Right lobe of liver (tissue), 6 donors: ENCODE data around the gene RAB31. TPM values are rescaled to one million over a fixed set of nuclear protein-coding genes. Genes with fewer than 3 reads are reported as not detected.
A peak's percentile ranks its signal among the peaks of the same experiment; 100 is the strongest.

Source experiments
- ATAC-seq, 4 donors: fragments of 200-7000 bp; cut with Tn5 transposase; one replicate each; pipeline ENCODE4 v1.9.1; 2020; ENCODE audit warnings: mild to moderate bottlenecking in 4 of 4, moderate library complexity in 4 of 4
- DNase-seq, 3 donors: peaks; one replicate each; pipeline ENCODE4 v3.0.0-alpha.2; 2020
- H3K27ac ChIP-seq, 3 donors: fragments of 200-600 bp; one replicate each; pipeline ENCODE4 v1.8.0; 2022
- H3K27me3 ChIP-seq, 2 donors: fragments of 200-600 bp; one replicate each; pipeline ENCODE4 v1.8.0; 2022
- H3K36me3 ChIP-seq, 4 donors: fragments of 200-600 bp; sonication (generic) in 1 of 4; one replicate each; pipeline versions ENCODE4 v1.5.1 to v1.8.0; 2017 to 2022; ENCODE audit warnings: control low read depth in 1 of 4
- H3K4me1 ChIP-seq, 4 donors: fragments of 200-600 bp; sonication (generic) in 1 of 4; one replicate each; pipeline versions ENCODE4 v1.5.1 to v1.8.0; 2017 to 2022; ENCODE audit warnings: control low read depth in 1 of 4
- H3K4me3 ChIP-seq, 3 donors: fragments of 200-600 bp; one replicate each; pipeline ENCODE4 v1.8.0; 2022
- H3K9me3 ChIP-seq, 4 donors: fragments of 200-600 bp; sonication (generic) in 1 of 4; one replicate each; pipeline versions ENCODE4 v1.5.1 to v1.8.0; 2017 to 2022; ENCODE audit warnings: control low read depth in 1 of 4
- CTCF ChIP-seq, 4 donors: fragments of 200-600 bp in 3 of 4; fragments of 450-650 bp in 1 of 4; IDR thresholded peaks; one replicate each; pipeline versions ENCODE4 v1.5.1 to v1.8.0; 2016 to 2022; ENCODE audit warnings: antibody characterized with exemption in 4 of 4, mild to moderate bottlenecking in 2 of 4
- POLR2A ChIP-seq: fragments of 450-650 bp; IDR thresholded peaks from one replicate; pipeline ENCODE4 v1.6.1; 2017; ENCODE audit warnings: antibody characterized with exemption, mild to moderate bottlenecking
- WGBS: methylation state at CpG from one replicate; pipeline ENCODE4 v1.1.6; 2018; ENCODE audit warnings: low coverage, low lambda C conversion rate; ENCODE audit not compliant: insufficient coverage; ENCODE audit errors: missing lambda C conversion rate; 5-methylcytosine and 5-hydroxymethylcytosine counted together
- intact Hi-C, 2 donors: fragments of 100-400 bp; cut with DNase I; formaldehyde crosslinking; loops; one replicate each; pipeline versions ENCODE4 v1.11.2 to v1.14.1; 2022
- total RNA-seq, 6 experiments: library from RNA; depleted of rRNA in 2 of 6; stranded (reverse); fragments of >200 nt in 2 of 6; fragmentation: NEBNext Ultra II Directional in 3 of 6; extraction: Animal tissue kit (Norgen Biotek cat#: 25700) in 3 of 6; gene quantifications; one replicate each; pipeline versions ENCODE4 v1.1.0 to v1.2.4, GENCODE V29; 2016 to 2023
- donor health status: DM: no; HTN: yes; CAD: no.
- donor health status: DM: no; HTN: no; CAD: no.
- donor health status: DM: no; HTN: no; CAD: no.
- donor health status: DM: no; HTN: yes; CAD: no.
- donor health status: DM: no; HTN: yes; CAD: no.

The RAB31 gene
- total RNA-seq, 6 experiments from 2014 or later: 3.0 to 14.3 (median 5.4) TPM

GRCh38 chr18:9756933-9757470 lies 48.9 kb downstream of the RAB31 start:
- Histone ChIP-seq H3K4me3 (no peak overlapping the region), H3K9me3 (no peaks in the 10 kb centered on the region), H3K4me1 (no peaks in the 10 kb centered on the region), H3K27ac (no peak overlapping the region), H3K27me3 (no peaks in the 10 kb centered on the region), H3K36me3 (no peaks in the 10 kb centered on the region)
- 74% methylated on average over 7 of the region's 8 CpGs for WGBS
- intact Hi-C loops: no loop called here
- TF ChIP-seq POLR2A (no peak), CTCF (IDR thresholded peaks at IDR 0.05) (no peak)
- DNase-seq (no peak), ATAC-seq (no peak)

- no peaks in the 10 kb centered on the region for H3K4me1 ChIP-seq
- no peaks in the 10 kb centered on the region for H3K27me3 ChIP-seq
- intact Hi-C loops: no loop called here
- 69% methylated on average over 14 of the region's 18 CpGs for WGBS
- DNase-seq: no peak
- H3K36me3 ChIP-seq: no peaks in the 10 kb centered on the region
- no peak overlapping the region for H3K27ac ChIP-seq
- ATAC-seq: no peak
- H3K4me3 ChIP-seq: no peak overlapping the region
- TF ChIP-seq CTCF (IDR thresholded peaks at IDR 0.05): no peak
- no peak for TF ChIP-seq POLR2A
- no peaks in the 10 kb centered on the region for H3K9me3 ChIP-seq
Measured at GRCh38 chr18:9757827-9758621, 49.9 kb downstream of the RAB31 start.

GRCh38 chr18:9758624-9759075 lies 50.5 kb downstream of the RAB31 start:
- H3K4me3 ChIP-seq: no peak overlapping the region
- H3K36me3 ChIP-seq: no peaks in the 10 kb centered on the region
- no peaks in the 10 kb centered on the region for H3K27me3 ChIP-seq
- DNase-seq (no peak), ATAC-seq (peak in 3 of 4 donors; percentile 13 to 23 (median 14))
- H3K9me3 ChIP-seq: no peaks in the 10 kb centered on the region
- WGBS: 68% methylated on average over 8 of the region's 8 CpGs
- H3K27ac ChIP-seq: no peak overlapping the region
- no peaks in the 10 kb centered on the region for H3K4me1 ChIP-seq
- intact Hi-C loops: no loop called here
- TF ChIP-seq CTCF (IDR thresholded peaks at IDR 0.05): no peak
- no peak for TF ChIP-seq POLR2A

GRCh38 chr18:9760641-9761040 lies 52.5 kb downstream of the RAB31 start:
- no peaks in the 10 kb centered on the region for H3K36me3 ChIP-seq
- TF ChIP-seq POLR2A: no peak
- no peak for TF ChIP-seq CTCF (IDR thresholded peaks at IDR 0.05)
- intact Hi-C loops: no loop called here
- ATAC-seq (no peak), DNase-seq (no peak)
- WGBS: 67% methylated on average over 5 of the region's 6 CpGs
- H3K4me1 ChIP-seq: no peaks in the 10 kb centered on the region
- no peaks in the 10 kb centered on the region for H3K27me3 ChIP-seq
- no peaks in the 10 kb centered on the region for H3K9me3 ChIP-seq
- no peak overlapping the region for H3K4me3 ChIP-seq
- no peak overlapping the region for H3K27ac ChIP-seq
